ENCODE data around the gene MYOF.

Gene MYOF

GRCh38 chr10:93494494-93494893 is 12.4 kb upstream of the MYOF start:
- H3K27ac ChIP-seq = no peak overlapping the region
- TF ChIP-seq ZFX (IDR thresholded peaks at IDR 0.05) = no peak
- TF ChIP-seq, protein P1, sequence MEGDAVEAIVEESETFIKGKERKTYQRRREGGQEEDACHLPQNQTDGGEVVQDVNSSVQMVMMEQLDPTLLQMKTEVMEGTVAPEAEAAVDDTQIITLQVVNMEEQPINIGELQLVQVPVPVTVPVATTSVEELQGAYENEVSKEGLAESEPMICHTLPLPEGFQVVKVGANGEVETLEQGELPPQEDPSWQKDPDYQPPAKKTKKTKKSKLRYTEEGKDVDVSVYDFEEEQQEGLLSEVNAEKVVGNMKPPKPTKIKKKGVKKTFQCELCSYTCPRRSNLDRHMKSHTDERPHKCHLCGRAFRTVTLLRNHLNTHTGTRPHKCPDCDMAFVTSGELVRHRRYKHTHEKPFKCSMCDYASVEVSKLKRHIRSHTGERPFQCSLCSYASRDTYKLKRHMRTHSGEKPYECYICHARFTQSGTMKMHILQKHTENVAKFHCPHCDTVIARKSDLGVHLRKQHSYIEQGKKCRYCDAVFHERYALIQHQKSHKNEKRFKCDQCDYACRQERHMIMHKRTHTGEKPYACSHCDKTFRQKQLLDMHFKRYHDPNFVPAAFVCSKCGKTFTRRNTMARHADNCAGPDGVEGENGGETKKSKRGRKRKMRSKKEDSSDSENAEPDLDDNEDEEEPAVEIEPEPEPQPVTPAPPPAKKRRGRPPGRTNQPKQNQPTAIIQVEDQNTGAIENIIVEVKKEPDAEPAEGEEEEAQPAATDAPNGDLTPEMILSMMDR (conservative IDR thresholded peaks at IDR 0.05) = no peak

DNA sequence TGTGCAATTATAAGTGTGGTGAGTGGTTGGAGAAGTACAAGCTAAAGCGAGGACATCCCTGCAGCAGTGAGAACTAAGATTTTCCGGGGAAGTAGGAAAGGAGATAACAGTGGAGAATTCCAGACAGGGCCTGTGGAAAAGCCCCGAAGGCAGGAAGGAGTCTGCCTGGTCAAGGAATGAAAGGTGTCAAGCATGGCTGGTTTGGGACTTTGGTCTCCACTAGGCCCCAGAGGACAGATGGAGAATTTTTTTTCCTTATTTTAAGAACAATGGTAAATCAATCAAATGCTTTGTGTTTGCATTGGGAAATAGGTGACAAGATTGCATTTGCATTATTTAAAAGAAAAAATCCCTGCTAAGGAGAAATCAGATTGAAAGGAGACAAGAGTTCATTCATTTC is 11.0 kb upstream of the MYOF start:
- no peak overlapping the region for H3K27ac ChIP-seq
- no peak for TF ChIP-seq ZFX (IDR thresholded peaks at IDR 0.05)
- TF ChIP-seq, protein P1 (conservative IDR thresholded peaks at IDR 0.05) = no peak

- TF ChIP-seq, protein P1 (conservative IDR thresholded peaks at IDR 0.05) = no peak
- no peak for TF ChIP-seq ZFX (IDR thresholded peaks at IDR 0.05)
- H3K27ac ChIP-seq = no peak overlapping the region
Observed at GRCh38 chr10:93491602-93492121, 9.5 kb upstream of the MYOF start.

GRCh38 chr10:93488956-93489528 is 6.9 kb upstream of the MYOF start:
- no peak overlapping the region for H3K27ac ChIP-seq
- TF ChIP-seq ZFX (IDR thresholded peaks at IDR 0.05) = no peak
- TF ChIP-seq, protein P1 (conservative IDR thresholded peaks at IDR 0.05) = no peak

GRCh38 chr10:93485690-93486089 is 3.6 kb upstream of the MYOF start:
- TF ChIP-seq, protein P1 (conservative IDR thresholded peaks at IDR 0.05) = peak; percentile 22
- TF ChIP-seq ZFX (IDR thresholded peaks at IDR 0.05) = no peak
- no peak overlapping the region for H3K27ac ChIP-seq

DNA sequence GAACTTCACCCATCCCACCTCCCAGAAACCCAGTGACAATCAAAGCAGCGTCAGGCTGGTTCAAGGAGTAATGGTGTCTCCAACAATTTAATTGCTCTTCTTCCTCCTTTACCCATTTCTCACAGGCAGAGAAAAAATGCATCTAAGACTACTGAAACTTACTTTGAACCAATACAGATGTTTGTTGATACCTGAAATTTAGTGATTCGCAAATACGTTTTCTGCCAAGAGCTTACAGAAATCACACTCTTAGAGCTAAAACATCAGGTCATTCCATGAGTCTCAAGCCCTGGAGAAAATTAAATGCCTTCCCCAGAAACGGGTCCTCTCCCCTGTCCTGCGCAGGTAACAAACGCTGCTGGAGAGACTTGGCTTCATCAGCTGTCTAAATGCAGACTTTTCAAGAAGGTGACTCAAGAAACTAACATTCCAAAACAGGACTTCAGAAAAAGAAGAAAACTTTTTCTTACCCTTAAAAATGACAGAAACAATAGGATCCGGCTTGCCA is 443 bp downstream of the MYOF start:
- TF ChIP-seq, protein P1 (conservative IDR thresholded peaks at IDR 0.05) = no peak
- no peak for TF ChIP-seq ZFX (IDR thresholded peaks at IDR 0.05)
- no peak overlapping the region; the same call in 1 of the 2 replicates for H3K27ac ChIP-seq

GRCh38 chr10:93478873-93479272 is 3.3 kb downstream of the MYOF start:
- TF ChIP-seq, protein P1 (conservative IDR thresholded peaks at IDR 0.05) = no peak
- TF ChIP-seq ZFX (IDR thresholded peaks at IDR 0.05) = no peak
- H3K27ac ChIP-seq = no peak overlapping the region

Data from C4-2B (cell line).